GM18505 (cell line): ENCODE results near the gene MAP1LC3B2.

ENCODE experiments used
- ATAC-seq: cut with Tn5 transposase; IDR thresholded peaks from one replicate; pipeline ENCODE4 v1.9.1; 2021; ENCODE audit not compliant: unreplicated experiment
- POLR2A ChIP-seq: IDR thresholded peaks from 4 replicates; pipeline ENCODE4 v1.6.1; 2011; ENCODE audit warnings: borderline replicate concordance; ENCODE audit not compliant: insufficient read depth, insufficient read length; ENCODE audit errors: extremely low read depth

MAP1LC3B2 gene

GRCh38 chr12:116541547-116542344, 17.4 kb upstream of the MAP1LC3B2 start:
- no peak for ATAC-seq
- no peak for TF ChIP-seq POLR2A

- no peak for ATAC-seq
- TF ChIP-seq POLR2A: no peak
Observed at GRCh38 chr12:116542345-116542956, 16.7 kb upstream of the MAP1LC3B2 start.

GRCh38 chr12:116544656-116545055, 14.5 kb upstream of the MAP1LC3B2 start:
- TF ChIP-seq POLR2A: no peak
- ATAC-seq: no peak

- no peak for ATAC-seq
- TF ChIP-seq POLR2A: no peak
Observed at GRCh38 chr12:116545144-116545543, 14.0 kb upstream of the MAP1LC3B2 start.

- TF ChIP-seq POLR2A: no peak
- no peak for ATAC-seq
Observed at GRCh38 chr12:116545936-116546335, 13.2 kb upstream of the MAP1LC3B2 start.

GRCh38 chr12:116547955-116548501, 11.2 kb upstream of the MAP1LC3B2 start:
- TF ChIP-seq POLR2A: no peak
- no peak for ATAC-seq

- no peak for ATAC-seq
- no peak for TF ChIP-seq POLR2A
Observed at GRCh38 chr12:116549993-116550392, 9.2 kb upstream of the MAP1LC3B2 start.

- TF ChIP-seq POLR2A: no peak
- ATAC-seq: no peak
Observed at GRCh38 chr12:116551151-116551550, 8.0 kb upstream of the MAP1LC3B2 start.

- no peak for ATAC-seq
Observed at GRCh38 chr12:116551619-116551951, 7.6 kb upstream of the MAP1LC3B2 start.

GRCh38 chr12:116551952-116552772, 7.0 kb upstream of the MAP1LC3B2 start:
- TF ChIP-seq POLR2A: no peak
- no peak for ATAC-seq

More at GRCh38 chr12:116551619-116551951, 7.6 kb upstream of the MAP1LC3B2 start:
- TF ChIP-seq POLR2A: no peak

GRCh38 chr12:116552773-116553373, 6.3 kb upstream of the MAP1LC3B2 start:
- TF ChIP-seq POLR2A: no peak

GRCh38 chr12:116556356-116556952, 2.7 kb upstream of the MAP1LC3B2 start:
- TF ChIP-seq POLR2A: no peak
- no peak for ATAC-seq

More at GRCh38 chr12:116552773-116553373, 6.3 kb upstream of the MAP1LC3B2 start:
- ATAC-seq: no peak
